Activated CD4-positive, alpha-beta T cell treated with anti-CD3 and anti-CD28 coated beads, Interleukin-2, amount 50 U/mL, for 24 hours (primary cell): ENCODE results near the gene OCSTAMP.

Experiments
- DNase-seq, 2 donors: peaks; one replicate each; pipeline ENCODE4 v3.0.0-alpha.2; 2020; ENCODE audit warnings: low read depth in 1 of 2, low spot score in 1 of 2

OCSTAMP gene, protein sequence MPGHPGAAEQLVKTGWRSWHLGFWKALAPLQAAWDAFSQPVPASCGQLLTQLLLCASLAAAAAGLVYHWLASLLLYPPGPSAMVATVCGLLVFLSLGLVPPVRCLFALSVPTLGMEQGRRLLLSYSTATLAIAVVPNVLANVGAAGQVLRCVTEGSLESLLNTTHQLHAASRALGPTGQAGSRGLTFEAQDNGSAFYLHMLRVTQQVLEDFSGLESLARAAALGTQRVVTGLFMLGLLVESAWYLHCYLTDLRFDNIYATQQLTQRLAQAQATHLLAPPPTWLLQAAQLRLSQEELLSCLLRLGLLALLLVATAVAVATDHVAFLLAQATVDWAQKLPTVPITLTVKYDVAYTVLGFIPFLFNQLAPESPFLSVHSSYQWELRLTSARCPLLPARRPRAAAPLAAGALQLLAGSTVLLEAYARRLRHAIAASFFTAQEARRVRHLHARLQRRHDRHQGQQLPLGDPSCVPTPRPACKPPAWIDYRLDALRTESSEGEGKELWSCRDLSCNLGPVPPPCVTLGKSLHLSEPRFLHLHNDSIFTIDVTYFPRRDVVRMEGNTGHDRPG

GRCh38 chr20:46550461-46550860 is at the start of gene OCSTAMP:
Gene OCSTAMP (minus strand): TSS chr20:46550654. CDS start chr20:46550560, 94 bp downstream.
- DNase-seq: no peak

DNA sequence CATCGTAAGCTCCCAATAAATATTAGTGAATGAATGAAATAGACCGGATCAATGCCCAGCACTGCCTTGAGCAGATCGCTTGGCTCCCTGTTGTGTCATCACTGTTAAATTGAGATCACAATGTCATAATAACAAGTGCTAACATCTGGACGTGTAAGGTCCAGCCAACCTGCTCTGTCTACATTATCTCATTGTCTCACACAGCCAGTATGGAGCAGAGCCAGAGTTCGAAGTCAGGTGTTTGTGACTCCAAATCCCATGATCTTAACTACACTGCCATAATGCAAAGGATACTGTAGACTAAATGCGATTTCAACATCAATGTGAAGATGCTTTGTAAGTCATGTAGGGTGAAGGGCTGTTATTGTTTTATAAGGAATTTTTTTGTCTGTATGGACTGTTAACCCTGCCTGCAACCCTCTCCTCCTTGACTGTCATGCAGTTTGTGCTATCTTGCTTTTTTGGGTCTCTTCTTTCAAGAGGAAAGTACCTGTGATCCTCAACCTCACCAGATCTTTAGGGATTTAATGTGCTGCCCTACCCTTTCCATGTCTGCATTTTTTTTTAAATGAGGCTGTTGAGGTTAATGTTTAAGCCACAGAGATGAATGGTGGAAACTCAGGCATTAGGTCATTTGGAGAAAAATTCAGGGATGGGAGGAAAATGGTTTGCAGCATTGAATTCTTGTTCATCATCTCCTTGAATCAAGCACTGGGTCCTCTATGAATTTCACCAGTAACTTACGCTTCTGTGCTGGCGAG is 49.0 kb upstream of the OCSTAMP start:
- DNase-seq: no peak

GRCh38 chr20:46595933-46596332 is 45.5 kb upstream of the OCSTAMP start:
- no peak for DNase-seq

GRCh38 chr20:46594725-46595124 is 44.3 kb upstream of the OCSTAMP start:
- no peak for DNase-seq

- no peak for DNase-seq
These were observed 42.3 kb upstream of the OCSTAMP start for GRCh38 chr20:46592580-46593362.

DNA sequence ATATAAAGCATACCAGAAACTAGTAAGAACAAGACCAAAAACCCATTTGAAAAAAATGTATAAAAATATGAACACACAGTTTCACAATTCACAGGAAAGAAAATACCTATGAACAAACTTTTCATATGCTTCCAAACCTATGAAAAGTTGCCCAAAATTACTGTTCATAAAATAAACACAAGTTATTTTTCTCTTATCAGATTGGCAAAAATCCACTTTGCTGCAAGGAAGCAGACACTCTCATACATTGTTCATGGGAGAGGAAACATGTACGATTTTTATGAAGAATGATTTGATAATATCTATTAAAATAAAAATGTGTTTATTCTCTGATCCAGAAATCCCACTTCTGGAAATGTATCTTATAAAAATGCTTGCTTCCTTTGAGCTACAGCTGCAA is 40.0 kb upstream of the OCSTAMP start:
- DNase-seq: no peak

- DNase-seq: no peak
These were observed 38.4 kb upstream of the OCSTAMP start for GRCh38 chr20:46588532-46589511.

DNA sequence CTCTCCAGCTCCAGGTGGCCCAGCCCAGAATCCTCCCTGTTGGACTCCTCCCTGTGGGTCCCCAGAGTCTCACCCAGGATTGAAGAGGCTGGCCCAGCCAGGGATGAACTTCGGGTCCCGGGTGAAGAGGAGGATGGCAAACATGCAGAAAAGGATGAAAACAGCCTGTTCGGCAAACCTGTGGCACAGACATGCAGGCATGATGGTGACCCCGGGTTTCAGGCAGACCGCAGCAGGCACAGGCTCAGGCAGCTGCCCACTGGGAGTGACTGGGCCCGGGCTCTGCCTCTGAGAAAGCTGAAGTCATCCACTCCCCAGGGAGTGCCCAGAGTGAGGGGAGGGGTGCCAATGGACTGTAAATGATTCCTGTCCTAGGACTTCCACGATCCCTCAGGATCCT is 37.5 kb upstream of the OCSTAMP start:
- no peak for DNase-seq

- DNase-seq: no peak
These were observed 36.3 kb upstream of the OCSTAMP start for GRCh38 chr20:46586724-46587123.

- no peak for DNase-seq
These were observed 34.1 kb upstream of the OCSTAMP start for GRCh38 chr20:46584508-46584907.

- no peak for DNase-seq
These were observed 33.2 kb upstream of the OCSTAMP start for GRCh38 chr20:46583411-46584214.

- DNase-seq: no peak
These were observed 32.2 kb upstream of the OCSTAMP start for GRCh38 chr20:46582648-46583047.

DNA sequence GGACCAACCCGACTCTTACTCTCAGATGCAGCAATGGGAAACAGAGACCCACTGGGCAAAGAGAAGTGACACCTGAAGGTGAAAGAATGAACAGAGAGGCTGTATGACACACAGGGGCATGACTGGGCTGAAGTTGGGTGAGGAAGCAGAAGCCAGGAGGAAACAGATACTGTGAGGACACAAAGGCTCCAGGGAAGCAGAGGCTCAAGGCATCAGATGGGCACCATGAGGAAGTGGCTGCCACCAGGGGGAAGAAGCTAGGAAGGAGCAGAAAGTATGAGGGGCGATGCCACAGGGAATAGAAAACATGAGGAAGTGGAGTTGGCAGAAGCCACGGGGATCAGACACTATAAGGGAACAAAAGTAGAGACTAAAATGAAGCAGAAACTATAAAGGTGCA is 30.9 kb upstream of the OCSTAMP start:
- no peak for DNase-seq

DNA sequence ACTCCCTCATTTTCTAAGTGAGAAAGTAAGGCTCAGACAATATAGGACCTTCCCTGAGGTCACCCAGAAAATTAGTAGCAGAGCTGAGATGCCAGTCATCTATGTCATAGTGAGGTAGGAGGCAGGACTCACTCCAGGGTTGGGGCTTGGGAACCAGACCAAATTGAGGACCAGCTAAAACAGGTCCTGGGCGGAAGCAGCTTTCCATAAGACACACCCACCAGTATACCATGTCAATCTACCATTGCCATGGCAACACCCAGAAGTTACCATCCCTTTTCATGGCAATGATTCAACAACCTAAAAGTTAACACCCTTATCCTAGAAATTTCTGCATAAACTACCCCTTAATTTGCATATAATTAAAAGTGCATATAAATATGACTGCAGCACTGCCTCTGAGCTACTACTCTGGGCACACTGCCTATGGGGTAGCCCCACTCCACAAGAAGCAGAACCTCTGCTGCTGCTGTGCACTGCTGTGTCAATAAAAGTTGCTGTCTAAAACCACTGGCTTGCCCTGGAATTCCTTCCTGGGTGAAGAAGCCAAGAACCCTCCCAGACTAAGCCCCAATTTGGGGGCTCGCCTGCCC is 30.3 kb upstream of the OCSTAMP start:
- no peak for DNase-seq

GRCh38 chr20:46578745-46579144 is 28.3 kb upstream of the OCSTAMP start:
- no peak for DNase-seq

- no peak for DNase-seq
These were observed 26.4 kb upstream of the OCSTAMP start for GRCh38 chr20:46576774-46577395.

GRCh38 chr20:46575937-46576461 is 25.5 kb upstream of the OCSTAMP start:
- DNase-seq: no peak

DNA sequence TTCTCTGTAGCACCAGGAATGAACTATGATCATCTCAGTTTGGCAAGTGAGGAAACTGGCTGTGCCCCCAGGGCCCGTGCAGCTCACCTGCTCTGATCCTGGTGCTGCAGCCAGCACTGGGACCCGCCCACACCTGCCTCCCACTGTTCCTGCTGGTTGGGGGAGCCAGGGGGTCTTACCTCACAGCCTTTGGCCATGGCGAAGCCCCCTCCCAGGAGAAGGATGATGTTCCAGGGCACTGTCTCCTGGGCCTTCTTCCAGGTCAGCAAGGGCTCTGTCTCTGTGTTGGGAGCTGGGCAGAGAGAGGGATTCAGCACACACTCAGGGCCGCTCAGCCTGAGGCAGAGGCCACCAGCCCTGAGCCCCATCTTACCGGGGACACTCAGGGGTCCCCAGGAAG is 24.9 kb upstream of the OCSTAMP start:
- no peak for DNase-seq
